Activated CD4-positive, alpha-beta T cell treated with anti-CD3 and anti-CD28 coated beads, Interleukin-2, amount 10 ng/mL, durations not matched to agents 24 days and 14 days (primary cell): ENCODE results near the gene IL34. TPM values are rescaled to one million over a fixed set of nuclear protein-coding genes. Genes with fewer than 3 reads are reported as not detected.

Source experiments
- DNase-seq: peaks from one replicate; pipeline ENCODE4 v3.0.0; 2022
- H3K27ac Mint-ChIP-seq: one replicate; pipeline ENCODE4 v1.8.0; 2022; ENCODE audit warnings: mild to moderate bottlenecking, mixed read lengths
- H3K27me3 Mint-ChIP-seq: one replicate; pipeline ENCODE4 v1.8.0; 2022; ENCODE audit warnings: mixed read lengths
- H3K36me3 Mint-ChIP-seq: one replicate; pipeline ENCODE4 v1.8.0; 2022; ENCODE audit warnings: low read depth, mild to moderate bottlenecking, mixed read lengths
- H3K4me1 Mint-ChIP-seq: one replicate; pipeline ENCODE4 v1.8.0; 2021; ENCODE audit warnings: mixed read lengths
- H3K4me3 Mint-ChIP-seq: one replicate; pipeline ENCODE4 v1.8.0; 2022; ENCODE audit warnings: mild to moderate bottlenecking, moderate library complexity, mixed read lengths
- H3K9me3 Mint-ChIP-seq: one replicate; pipeline ENCODE4 v1.8.0; 2021; ENCODE audit warnings: mixed read lengths
- intact Hi-C: fragments of 100-400 bp; cut with micrococcal nuclease; formaldehyde crosslinking; loops from one replicate; pipeline ENCODE4 v1.15.1; 2023
- total RNA-seq: library from RNA; stranded (reverse); gene quantifications from 2 replicates; pipeline ENCODE4 v1.2.3, GENCODE V29; 2022

IL34 gene
- total RNA-seq, 1 donor from 2014 or later = 0.30 TPM

GRCh38 chr16:70682239-70683145 is 36.1 kb downstream of the IL34 start:
- no peaks in the 10 kb centered on the region for H3K36me3 Mint-ChIP-seq
- H3K4me3 Mint-ChIP-seq = no peak overlapping the region
- no peak for DNase-seq
- H3K4me1 Mint-ChIP-seq = peaks cover 2% of the 10 kb centered on the region
- intact Hi-C loops = no loop called here
- H3K27ac Mint-ChIP-seq = no peak overlapping the region
- H3K9me3 Mint-ChIP-seq = no peaks in the 10 kb centered on the region
- peaks cover 25% of the 10 kb centered on the region for H3K27me3 Mint-ChIP-seq

- H3K27ac Mint-ChIP-seq = no peak overlapping the region
- no peaks in the 10 kb centered on the region for H3K36me3 Mint-ChIP-seq
- DNase-seq = no peak
- peaks cover 25% of the 10 kb centered on the region for H3K27me3 Mint-ChIP-seq
- no peak overlapping the region for H3K4me3 Mint-ChIP-seq
- intact Hi-C loops = no loop called here
- no peaks in the 10 kb centered on the region for H3K9me3 Mint-ChIP-seq
- H3K4me1 Mint-ChIP-seq = peaks cover 2% of the 10 kb centered on the region
These were observed 37.0 kb downstream of the IL34 start for GRCh38 chr16:70683146-70683944.

GRCh38 chr16:70684146-70685060 is 38.0 kb downstream of the IL34 start:
- H3K9me3 Mint-ChIP-seq = no peaks in the 10 kb centered on the region
- H3K4me1 Mint-ChIP-seq = no peaks in the 10 kb centered on the region
- peaks cover 25% of the 10 kb centered on the region for H3K27me3 Mint-ChIP-seq
- H3K27ac Mint-ChIP-seq = no peak overlapping the region
- no peak for DNase-seq
- intact Hi-C loops = no loop called here
- H3K4me3 Mint-ChIP-seq = peak overlapping the region; percentile 59
- no peaks in the 10 kb centered on the region for H3K36me3 Mint-ChIP-seq

GRCh38 chr16:70685061-70685937 is 38.9 kb downstream of the IL34 start:
- DNase-seq = peak; percentile 70
- H3K4me3 Mint-ChIP-seq = peak overlapping the region; percentile 59
- H3K4me1 Mint-ChIP-seq = no peaks in the 10 kb centered on the region
- H3K9me3 Mint-ChIP-seq = no peaks in the 10 kb centered on the region
- H3K36me3 Mint-ChIP-seq = no peaks in the 10 kb centered on the region
- no peak overlapping the region for H3K27ac Mint-ChIP-seq
- intact Hi-C loops = no loop called here
- peaks cover 25% of the 10 kb centered on the region for H3K27me3 Mint-ChIP-seq

GRCh38 chr16:70685938-70686375 is 39.6 kb downstream of the IL34 start, which contains the start of gene MTSS2:
Gene MTSS2 (minus strand): TSS chr16:70686053. CDS start chr16:70685791, 262 bp downstream.
- H3K9me3 Mint-ChIP-seq = no peaks in the 10 kb centered on the region
- H3K27me3 Mint-ChIP-seq = peaks cover 25% of the 10 kb centered on the region
- peak within 1 kb of the TSS; percentile 59 for H3K4me3 Mint-ChIP-seq
- peak; percentile 75 for DNase-seq
- H3K27ac Mint-ChIP-seq = no peak within 1 kb of the TSS
- no peaks in the 10 kb centered on the region for H3K4me1 Mint-ChIP-seq
- no peaks in the 10 kb centered on the region for H3K36me3 Mint-ChIP-seq
- intact Hi-C loops = no loop called here

- Mint-ChIP-seq H3K27me3 (peaks cover 25% of the 10 kb centered on the region), H3K4me3 (peak overlapping the region; percentile 32), H3K9me3 (no peaks in the 10 kb centered on the region), H3K27ac (no peak overlapping the region), H3K36me3 (no peaks in the 10 kb centered on the region), H3K4me1 (no peaks in the 10 kb centered on the region)
- no peak for DNase-seq
- intact Hi-C loops = no loop called here
These were observed 40.2 kb downstream of the IL34 start for GRCh38 chr16:70686376-70687101.

- H3K4me1 Mint-ChIP-seq = no peaks in the 10 kb centered on the region
- H3K4me3 Mint-ChIP-seq = no peak overlapping the region
- H3K36me3 Mint-ChIP-seq = no peaks in the 10 kb centered on the region
- peaks cover 25% of the 10 kb centered on the region for H3K27me3 Mint-ChIP-seq
- no peaks in the 10 kb centered on the region for H3K9me3 Mint-ChIP-seq
- no peak for DNase-seq
- H3K27ac Mint-ChIP-seq = no peak overlapping the region
- intact Hi-C loops = no loop called here
These were observed 40.7 kb downstream of the IL34 start for GRCh38 chr16:70687102-70687511.

GRCh38 chr16:70687671-70688245 is 41.4 kb downstream of the IL34 start:
- H3K4me1 Mint-ChIP-seq = no peaks in the 10 kb centered on the region
- H3K36me3 Mint-ChIP-seq = no peaks in the 10 kb centered on the region
- H3K27ac Mint-ChIP-seq = no peak overlapping the region
- no peaks in the 10 kb centered on the region for H3K9me3 Mint-ChIP-seq
- peaks cover 21% of the 10 kb centered on the region for H3K27me3 Mint-ChIP-seq
- DNase-seq = no peak
- intact Hi-C loops = no loop called here
- H3K4me3 Mint-ChIP-seq = no peak overlapping the region

- DNase-seq = no peak
- intact Hi-C loops = no loop called here
- peaks cover 19% of the 10 kb centered on the region for H3K27me3 Mint-ChIP-seq
- H3K4me3 Mint-ChIP-seq = no peak overlapping the region
- H3K27ac Mint-ChIP-seq = no peak overlapping the region
- H3K9me3 Mint-ChIP-seq = no peaks in the 10 kb centered on the region
- no peaks in the 10 kb centered on the region for H3K36me3 Mint-ChIP-seq
- no peaks in the 10 kb centered on the region for H3K4me1 Mint-ChIP-seq
These were observed 41.9 kb downstream of the IL34 start for GRCh38 chr16:70688246-70688742.

GRCh38 chr16:70689035-70689969 is 42.9 kb downstream of the IL34 start:
- Mint-ChIP-seq H3K4me1 (no peaks in the 10 kb centered on the region), H3K27ac (no peak overlapping the region), H3K27me3 (peaks cover 14% of the 10 kb centered on the region), H3K9me3 (no peaks in the 10 kb centered on the region), H3K36me3 (no peaks in the 10 kb centered on the region), H3K4me3 (no peak overlapping the region)
- intact Hi-C loops = no loop called here
- no peak for DNase-seq
